Hematopoietic multipotent progenitor cell (in vitro differentiated cells): ENCODE results near the gene STON2. TPM values are rescaled to one million over a fixed set of nuclear protein-coding genes. Genes with fewer than 3 reads are reported as not detected.
A peak's percentile ranks its signal among the peaks of the same experiment; 100 is the strongest.
"Not testable (repeated sequence)": the region's sequence is repeated elsewhere in the genome, so short reads cannot be mapped to it uniquely, and the experiment has no call there.

Experiments used
- DNase-seq, 3 donors: peaks; one replicate each; pipeline ENCODE4 v3.0.0-alpha.2; 2011 to 2015; ENCODE audit warnings: low read depth in 2 of 3, low spot score in 2 of 3
- total RNA-seq: library from RNA; depleted of rRNA; stranded (reverse); fragments of >200 nt; gene quantifications from one replicate; pipeline ENCODE4 v1.2.3, GENCODE V29; 2012

Gene STON2
- total RNA-seq, 1 donor = 74.6 TPM

DNA sequence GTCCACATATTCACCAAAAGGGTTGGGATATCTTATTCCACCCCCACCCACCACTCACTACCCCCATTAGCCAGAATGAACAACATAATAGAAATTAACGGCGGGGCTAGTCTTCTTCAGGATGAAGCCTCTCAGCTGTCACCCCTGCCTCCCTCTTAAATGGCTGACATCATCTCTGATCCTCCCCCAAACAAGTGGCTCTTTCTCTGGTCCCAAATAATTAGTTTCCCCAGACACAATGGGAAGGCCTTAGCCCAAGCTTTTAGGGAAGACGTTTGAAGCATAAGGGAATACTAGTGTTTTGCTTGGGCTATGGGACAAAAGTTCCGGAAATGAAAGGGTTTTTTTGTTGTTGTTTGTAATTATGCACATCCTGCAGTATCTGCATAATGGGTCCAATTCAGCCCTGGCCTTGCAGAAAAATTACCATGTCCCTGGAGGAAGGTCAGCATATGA, 13.8 kb downstream of the STON2 start:
- no peak for DNase-seq

DNA sequence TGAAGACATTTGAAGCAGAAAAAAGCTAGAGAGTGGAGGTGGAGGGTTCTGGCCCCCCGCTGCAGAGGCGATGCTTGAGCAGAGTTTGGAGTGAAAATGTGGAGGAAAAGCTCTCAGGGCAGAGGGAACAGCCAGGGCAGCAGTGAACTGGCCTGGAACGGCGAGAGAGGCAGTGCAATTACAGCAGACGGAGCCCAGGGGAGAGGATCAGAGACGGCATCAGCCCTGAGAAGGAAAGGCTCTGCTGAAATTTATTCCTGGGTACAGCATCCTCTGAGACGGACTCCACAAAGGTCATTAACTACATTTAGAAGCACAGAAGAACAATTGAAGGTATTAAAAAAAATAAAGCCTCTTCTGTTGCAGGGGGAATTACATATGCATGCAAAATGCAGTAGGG, 14.2 kb downstream of the STON2 start:
- DNase-seq = no peak

DNA sequence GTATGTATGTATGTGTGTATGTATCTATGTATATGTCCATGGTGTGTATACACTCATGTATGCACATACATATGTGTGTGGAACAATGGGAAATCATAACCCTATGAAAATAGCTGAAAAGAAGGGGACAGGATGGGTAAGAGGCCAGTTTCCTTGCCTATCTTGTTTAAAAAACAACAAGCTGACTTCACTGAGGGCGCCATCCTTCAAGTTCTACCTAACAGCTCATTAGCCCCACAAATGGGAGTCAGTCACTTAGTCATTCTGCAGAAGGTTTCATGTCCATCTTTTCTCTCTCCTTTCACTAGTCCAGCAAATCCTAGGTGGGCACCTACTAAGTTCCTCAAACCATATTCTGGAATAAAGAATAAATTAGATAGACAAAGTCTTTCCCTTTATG, 14.7 kb downstream of the STON2 start:
- DNase-seq = no peak

DNA sequence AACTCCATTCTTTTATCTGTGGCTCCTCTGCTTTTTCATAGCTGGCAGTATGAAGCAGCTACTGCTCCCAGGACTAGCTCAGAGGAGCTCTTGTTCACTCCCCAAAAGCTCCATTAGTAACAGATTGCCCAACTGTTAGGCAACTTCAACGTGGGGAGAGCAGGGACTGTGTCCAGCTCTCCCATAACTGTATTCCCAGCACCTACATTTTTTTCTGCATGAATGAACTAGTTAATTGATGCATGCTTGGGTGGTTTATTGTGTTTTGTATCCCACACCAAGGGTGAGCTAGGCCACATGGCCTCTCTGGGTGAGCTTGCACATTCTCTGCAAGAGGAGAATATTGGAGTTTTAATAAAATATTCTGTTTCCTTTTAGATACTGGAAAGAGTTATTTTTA, 15.2 kb downstream of the STON2 start:
- DNase-seq = no peak

DNA sequence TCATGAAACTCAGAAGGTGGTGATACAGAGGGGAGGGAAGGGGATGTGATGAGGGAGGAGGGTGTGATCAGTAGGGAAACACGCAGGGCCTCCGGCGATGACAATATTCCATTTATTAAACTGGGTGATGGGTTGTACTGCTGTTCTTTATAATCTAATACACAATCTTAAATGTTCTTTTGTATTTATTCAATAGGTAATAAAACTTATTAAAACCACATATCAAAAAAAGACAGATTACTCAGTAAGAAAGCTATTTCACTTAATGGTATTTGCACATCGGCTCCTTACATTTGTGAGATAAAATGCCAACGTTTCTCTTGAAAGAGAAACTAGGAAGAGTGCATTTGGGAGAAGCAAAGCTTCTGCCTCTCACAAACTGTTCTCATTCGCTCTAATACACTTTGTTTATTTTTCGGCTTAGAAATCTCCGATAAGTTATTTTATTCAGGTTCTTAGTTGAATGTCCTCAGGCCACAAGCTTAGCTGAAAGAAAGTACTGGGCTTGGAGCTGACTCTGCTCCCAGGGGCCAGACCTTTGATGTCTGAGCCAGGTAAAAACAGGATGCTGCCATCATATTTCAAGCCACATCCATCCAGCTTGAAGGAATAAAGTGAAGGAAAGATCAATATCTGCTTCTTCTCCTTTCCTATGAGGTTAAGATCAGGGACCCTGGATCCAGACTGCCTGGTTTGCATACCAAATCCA, 17.5 kb downstream of the STON2 start:
- no peak for DNase-seq

DNA sequence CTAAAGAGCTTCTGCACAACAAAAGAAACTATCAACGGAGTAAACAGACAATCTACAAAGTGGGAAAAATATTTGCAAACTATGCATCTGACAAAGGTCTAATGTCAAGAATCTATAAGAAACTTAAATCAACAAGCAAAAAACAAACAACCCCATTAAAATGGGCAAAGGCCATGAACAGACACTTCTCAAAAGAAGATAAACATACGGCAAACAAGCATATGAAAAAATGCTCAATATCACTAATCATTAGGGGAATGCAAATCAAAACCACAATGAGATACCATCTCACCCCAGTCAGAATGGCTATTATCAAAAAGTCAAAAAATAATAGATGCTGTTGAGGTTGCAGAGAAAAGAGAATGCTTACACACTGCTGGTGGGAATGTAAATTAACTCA, 20.1 kb downstream of the STON2 start:
- not testable (repeated sequence) for DNase-seq

DNA sequence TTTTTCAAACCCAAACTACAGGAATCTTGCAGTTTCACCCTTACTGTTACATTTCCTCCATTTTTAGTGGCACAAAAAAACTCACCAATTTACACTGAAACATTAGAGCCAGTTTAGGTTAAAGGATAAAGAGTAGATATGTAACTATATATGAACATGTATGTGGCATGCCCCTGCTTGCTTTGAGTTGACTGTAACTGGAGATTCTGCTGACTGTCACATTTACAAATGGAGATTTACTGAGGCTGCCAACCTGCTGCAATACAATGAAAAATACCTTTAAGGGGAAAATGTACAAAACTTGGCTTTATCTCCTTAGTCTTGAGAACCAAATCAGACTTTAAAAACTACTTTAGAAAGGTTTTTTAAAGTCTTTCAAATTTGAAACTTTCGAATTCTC, 28.3 kb downstream of the STON2 start:
- DNase-seq = no peak

DNA sequence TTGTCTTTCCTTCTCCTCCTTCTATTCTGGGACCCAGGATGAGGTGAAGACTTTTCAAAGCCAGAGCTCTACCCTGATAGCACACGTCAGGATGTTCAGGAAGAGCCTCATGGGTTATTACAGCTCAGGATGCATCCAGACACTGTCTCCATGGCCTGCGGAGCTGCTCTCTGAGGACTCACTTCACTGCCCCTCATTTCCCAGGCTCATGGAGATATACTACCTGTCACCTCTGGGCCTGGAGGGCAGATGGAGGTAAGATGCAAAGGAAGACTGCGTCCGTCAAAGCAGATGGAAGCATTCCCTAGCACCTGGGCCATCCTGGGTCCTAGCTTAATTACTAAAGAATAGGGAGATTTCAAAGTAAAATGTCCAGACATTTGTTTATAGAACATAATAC, 32.6 kb downstream of the STON2 start:
- DNase-seq = no peak

DNA sequence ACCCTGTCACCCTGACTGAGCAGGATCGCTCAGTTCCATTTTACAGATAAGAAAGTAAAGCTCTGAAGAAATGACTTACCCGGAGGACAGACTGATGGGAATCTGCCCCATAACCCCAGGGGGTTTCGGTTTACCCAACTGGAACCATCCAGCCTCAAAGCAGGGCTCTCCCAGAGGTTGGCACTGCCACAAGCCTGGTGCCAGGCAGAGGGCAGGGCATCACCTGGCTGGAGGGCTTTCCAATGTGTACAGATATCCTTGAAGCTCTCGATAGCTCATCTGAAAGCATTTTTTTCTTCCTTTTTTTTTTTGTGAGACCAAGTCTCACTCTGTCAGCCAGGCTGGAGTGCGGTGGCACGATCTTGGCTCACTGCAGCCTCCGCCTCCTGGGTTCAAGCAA, 33.2 kb downstream of the STON2 start:
- no peak for DNase-seq

DNA sequence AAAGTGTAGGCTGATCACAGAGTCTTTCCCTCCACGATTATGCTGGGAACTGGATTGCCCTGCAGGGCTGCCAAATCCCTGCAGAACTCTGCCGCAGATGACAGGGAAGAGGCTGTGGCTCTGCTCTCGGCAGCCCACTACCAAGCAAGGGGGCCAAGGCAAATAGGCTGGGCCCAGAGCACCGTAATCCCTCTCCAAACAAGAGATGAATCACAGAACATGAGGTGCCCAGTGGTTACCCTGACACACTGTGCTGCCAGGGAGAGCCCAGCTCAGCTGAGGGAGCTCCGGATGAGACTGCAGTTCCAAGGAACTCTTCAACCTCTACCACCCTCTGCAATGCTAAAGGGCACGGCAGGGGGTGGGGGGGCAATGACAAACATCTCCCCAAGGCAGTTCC, 33.9 kb downstream of the STON2 start:
- DNase-seq = no peak

DNA sequence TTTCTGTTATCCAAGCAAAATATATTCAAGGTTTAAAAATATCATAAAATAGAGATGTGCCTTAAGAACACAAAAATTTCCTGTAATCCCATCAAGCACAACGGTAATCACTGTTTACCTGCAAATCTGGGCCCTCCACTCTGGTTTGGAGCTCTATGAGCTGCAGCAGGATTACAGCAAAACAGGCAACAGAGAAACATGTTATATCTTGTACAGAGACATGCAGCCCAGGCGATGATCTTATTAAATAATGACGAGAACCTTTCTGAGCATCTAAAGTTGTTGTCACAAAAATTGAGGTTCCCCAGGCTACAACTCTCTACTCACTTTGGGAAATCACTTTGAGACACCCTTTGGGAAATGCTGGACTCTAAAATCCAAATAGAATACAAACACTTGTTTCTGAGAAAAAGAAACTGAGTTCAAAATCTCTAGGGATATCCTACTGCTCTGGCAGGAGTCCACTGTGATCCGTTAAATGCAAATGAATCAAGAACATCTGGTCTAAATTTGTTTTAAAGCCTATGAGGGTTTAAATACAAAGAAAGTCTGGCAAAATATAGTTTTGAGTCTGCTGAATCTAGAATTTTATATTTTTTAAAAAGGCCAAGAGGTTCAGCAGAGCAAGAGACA, 36.3 kb downstream of the STON2 start:
- no peak for DNase-seq

DNA sequence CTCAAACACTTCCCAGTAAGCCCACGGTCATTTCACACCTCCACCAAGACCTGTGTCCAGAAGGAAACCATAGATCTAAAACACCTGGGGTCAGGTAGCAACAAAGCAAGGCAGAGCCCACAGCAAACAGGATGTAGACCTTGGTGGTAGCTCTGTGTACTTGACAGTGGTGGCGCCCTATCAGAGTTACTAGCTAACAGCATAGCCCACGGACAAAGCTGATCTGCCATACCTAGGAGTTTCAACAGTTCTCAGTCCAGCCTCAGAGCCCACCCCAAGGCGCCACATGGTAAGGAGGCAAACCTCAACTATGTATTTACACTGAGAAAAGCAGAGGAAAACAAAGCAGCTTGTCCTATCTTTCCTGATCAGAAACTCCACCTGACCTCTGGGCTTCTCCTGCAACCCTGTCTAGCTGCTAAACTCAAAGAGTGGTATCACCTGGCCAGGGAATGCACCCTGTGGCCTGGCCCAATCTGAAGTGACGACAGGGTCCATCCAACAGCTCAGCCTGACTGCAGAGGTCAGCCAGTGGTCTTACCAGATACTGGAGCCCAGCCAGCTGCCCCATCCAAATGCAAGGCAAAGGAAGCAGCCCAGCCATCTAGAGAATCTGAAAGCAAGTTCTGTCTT, 46.3 kb downstream of the STON2 start:
- DNase-seq = no peak

DNA sequence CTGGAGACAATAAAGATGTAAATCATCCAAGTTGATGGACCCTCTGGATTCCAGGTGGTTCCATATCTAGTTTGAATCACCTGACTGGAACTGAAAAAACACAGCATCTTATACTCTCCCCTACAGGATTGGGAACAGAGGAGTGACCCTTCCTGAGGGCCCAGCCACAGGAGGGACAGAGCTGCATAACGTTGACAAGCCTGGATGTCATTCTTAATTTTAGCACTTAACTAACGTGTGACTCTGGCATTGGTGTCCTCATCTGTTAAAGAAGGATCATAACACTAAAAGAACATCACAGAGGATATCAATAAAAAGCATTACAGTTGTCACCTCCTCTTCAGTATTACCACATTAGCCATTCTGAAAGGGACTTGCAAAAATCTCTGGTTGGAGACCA, 47.7 kb downstream of the STON2 start:
- DNase-seq = no peak

DNA sequence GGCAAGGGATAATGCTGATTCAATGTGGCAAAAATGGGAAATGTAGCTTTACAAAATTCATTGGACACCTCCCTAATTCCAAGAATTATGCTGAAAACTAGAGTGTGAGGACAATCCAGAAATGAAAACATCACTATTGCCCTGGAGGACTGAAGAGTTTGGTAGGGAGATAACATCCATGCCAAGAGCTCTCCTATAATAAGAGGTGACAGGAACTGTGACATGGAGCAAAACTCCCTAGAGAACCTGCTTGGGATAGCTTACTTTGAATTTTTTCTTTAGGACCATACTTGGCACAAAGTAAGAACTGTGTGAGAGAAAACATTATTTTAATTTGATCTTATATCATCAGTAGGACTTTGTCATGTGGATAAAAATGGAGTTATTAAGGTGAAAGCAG, 48.9 kb downstream of the STON2 start:
- DNase-seq = no peak

DNA sequence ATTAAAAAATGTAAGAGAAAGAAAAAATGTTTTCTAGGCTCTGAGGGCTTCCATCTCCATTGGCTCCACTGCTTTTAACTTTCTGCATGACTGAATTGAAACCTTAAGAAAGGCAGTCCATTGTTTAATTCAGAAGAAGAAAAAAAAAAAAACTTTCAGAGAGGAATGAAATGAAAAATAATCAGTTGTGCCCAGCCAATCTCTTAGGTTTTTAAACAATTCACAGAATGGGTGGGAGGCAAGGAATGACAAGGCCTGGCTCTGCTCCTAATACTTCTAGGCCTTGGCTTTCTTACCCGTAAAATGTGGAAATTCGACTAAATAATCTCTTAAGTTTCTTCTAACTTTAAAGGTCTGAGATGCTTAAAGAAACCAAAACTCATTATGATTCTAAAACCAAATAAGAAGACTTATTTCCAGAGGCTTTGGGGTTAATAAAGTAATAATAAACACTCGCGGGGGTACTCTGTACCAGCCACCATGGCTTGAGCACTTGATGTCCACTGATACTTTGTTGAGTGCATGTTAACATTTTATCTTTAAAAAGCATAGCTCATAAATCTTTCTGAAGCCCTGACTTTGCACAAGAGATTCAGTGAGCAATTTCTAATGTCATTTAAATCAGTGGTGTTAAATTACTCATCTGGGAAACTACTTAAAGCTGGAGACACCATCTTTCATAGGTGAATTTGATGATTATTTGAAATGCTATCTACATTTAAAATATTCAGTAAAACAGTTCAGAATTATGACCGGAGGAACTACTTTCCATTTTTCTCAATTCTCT, 49.6 kb downstream of the STON2 start:
- no peak for DNase-seq

DNA sequence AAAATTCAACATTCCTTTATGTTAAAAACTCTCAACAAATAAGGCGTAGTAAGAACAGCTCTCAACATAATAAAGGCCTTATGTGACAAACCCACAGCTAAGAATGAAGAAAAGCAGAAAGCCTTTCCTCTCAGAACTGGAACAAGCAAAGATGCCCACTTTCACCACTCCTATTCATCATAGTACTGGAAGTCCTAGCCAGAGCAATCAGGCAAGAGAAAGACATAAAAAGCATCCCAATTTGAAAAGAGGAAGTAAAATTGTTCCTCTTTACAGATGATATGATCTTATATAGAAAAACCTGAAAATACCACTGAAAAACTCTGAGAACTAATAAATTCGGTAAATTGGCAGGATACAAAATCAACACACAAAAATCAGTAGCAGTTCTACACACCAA, 52.1 kb downstream of the STON2 start:
- DNase-seq = peak in 2 of 3 donors; percentile 10 to 58

DNA sequence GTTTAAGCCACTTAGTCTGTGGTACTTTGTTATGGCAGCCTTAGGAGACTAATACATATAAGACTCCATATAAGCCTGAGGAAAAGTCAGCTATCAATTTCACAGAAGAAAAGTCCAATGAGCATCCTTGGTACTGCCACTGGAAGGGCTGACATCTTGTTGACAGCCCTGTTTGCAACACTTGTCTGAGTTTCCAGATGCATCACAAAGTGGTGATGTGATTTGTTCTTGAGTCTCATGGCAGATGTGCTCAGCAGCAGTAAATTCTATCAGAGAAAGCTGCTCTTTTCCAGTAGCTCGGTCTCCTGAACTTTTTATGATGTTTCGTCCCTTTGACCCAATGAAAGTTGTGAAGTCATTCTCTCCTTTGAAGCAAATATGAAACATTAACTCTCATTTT, 54.3 kb downstream of the STON2 start:
- DNase-seq = no peak

DNA sequence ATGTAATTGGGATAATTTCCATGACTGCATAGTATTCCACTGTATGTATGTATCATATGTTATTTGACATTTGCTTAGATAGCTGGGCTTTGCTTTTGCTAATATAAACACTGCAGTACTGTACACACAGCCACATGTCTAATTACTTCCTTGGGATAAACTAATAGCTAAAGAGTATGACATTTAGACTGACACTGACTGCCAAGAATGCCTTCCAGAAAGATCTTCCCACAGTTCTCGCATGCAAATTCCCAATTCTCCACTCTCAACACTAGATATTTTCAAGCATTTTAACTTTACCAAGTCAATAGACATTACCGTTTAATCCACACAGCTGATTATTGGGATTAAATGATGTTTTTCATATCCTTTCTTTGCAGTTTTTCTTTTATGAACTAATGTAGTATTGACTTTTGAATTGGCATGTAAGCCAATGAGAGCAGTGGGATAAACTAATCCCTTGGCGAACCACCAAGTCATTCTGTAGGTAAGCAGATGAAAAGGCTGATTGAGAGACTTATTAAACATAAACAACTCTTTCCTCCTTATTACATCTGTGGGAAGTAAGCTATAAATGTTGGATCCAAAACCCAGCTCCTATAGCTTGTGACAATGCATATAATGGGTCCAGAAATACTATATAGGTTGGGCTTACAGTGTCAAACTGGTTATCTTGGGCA, 55.5 kb downstream of the STON2 start:
- no peak for DNase-seq

DNA sequence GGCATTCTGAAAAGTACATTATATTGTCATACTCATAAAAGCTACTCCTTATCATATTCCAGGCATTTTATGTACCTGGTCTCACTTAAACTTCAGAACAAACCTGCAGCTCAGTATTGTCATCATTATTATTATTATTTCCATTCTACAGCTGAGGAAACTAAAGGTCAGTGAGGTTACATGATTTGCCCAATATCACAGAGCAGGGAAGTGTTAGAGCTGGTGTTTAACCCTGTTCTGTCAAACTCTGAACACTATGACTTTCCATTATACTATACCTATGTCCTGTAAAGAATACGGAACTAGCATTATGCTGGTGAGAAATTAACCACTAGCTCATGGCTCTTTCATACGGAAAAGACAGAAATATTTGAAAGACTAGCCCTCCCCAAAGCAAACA, 56.4 kb downstream of the STON2 start:
- no peak for DNase-seq

DNA sequence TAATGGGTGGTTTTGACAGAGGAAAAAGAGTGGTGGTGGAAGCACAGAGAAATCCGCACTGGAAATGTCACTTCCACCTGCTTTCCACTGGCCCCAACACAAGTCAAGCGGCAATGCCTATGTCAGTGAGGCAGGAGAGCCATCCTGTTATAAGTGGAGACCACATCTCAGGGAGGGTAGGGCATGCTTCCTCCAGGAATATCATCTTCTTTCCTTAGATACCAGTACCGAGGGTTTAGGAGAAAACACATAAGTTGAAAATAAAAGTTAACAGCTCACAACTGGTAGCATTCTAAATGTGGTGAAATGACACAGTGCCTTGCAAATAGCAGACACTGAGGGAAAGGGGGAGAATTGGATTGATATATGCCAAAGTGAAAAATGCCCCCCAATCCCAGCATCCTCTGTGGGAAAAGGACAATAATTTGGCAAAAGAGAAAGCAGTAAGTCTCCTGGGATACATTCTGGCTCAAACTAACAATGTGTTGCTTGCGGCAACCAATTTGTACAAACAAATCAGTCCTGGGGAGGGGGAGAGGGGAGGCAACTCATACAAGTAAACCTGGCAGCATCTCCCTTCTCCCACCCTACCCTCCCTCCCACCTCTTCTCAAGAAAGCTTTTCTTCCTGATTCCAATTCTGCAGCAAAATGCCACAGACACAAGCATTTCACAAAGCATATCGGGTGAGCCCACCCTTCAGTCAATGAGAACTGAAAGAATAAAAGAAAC, 57.1 kb downstream of the STON2 start:
- DNase-seq = no peak
